Cardiac muscle cell (in vitro differentiated cells and primary cell): Measurements from ENCODE around the gene RBM39. TPM values are rescaled to one million over a fixed set of nuclear protein-coding genes. Genes with fewer than 3 reads are reported as not detected.

Experiments
- DNase-seq, 2 donors: peaks; one replicate each; pipeline versions ENCODE4 v3.0.0 to v3.0.0-alpha.2; 2010 to 2017; ENCODE audit warnings: low read depth in 1 of 2, low spot score in 1 of 2
- H3K27ac ChIP-seq: fragments of 200-600 bp; sonication (generic); 2 replicates; pipeline ENCODE4 v1.5.1; 2016
- H3K27me3 ChIP-seq: fragments of 200-600 bp; sonication (generic); 2 replicates; pipeline ENCODE4 v1.6.0; 2016; ENCODE audit warnings: control low read depth
- H3K36me3 ChIP-seq: fragments of 200-600 bp; sonication (generic); 2 replicates; pipeline ENCODE4 v1.5.1; 2016; ENCODE audit warnings: control low read depth
- H3K4me1 ChIP-seq: fragments of 200-600 bp; sonication (generic); 2 replicates; pipeline ENCODE4 v1.8.1; 2017; ENCODE audit warnings: low read depth, mild to moderate bottlenecking, mixed run types
- H3K4me3 ChIP-seq: fragments of 200-600 bp; sonication (generic); 2 replicates; pipeline ENCODE4 v1.5.1; 2016; ENCODE audit warnings: mild to moderate bottlenecking
- H3K9me3 ChIP-seq: fragments of 200-600 bp; sonication (generic); 2 replicates; pipeline ENCODE4 v1.5.1; 2017; ENCODE audit warnings: low read depth, mild to moderate bottlenecking, control low read depth
- polyA plus RNA-seq: library from polyadenylated mRNA; unstranded; fragments of >200 nt; fragmentation: Nextera tagmentation; extraction: Ambion mirVana; gene quantifications from 2 replicates; pipeline ENCODE4 v1.2.1, GENCODE V29; 2016
- total RNA-seq: library from RNA; depleted of rRNA; stranded (reverse); fragments of >200 nt; gene quantifications from 2 replicates; pipeline ENCODE4 v1.2.3, GENCODE V29; 2016
- TF ChIP-seq, protein P1 (sequence below): IDR thresholded peaks from 2 replicates; pipeline ENCODE4 v1.5.1; 2012; ENCODE audit warnings: low read depth, mild to moderate bottlenecking, low read length

RBM39 gene
- total and polyA plus RNA-seq, 2 experiments from 2014 or later = 202 to 299 TPM

DNA sequence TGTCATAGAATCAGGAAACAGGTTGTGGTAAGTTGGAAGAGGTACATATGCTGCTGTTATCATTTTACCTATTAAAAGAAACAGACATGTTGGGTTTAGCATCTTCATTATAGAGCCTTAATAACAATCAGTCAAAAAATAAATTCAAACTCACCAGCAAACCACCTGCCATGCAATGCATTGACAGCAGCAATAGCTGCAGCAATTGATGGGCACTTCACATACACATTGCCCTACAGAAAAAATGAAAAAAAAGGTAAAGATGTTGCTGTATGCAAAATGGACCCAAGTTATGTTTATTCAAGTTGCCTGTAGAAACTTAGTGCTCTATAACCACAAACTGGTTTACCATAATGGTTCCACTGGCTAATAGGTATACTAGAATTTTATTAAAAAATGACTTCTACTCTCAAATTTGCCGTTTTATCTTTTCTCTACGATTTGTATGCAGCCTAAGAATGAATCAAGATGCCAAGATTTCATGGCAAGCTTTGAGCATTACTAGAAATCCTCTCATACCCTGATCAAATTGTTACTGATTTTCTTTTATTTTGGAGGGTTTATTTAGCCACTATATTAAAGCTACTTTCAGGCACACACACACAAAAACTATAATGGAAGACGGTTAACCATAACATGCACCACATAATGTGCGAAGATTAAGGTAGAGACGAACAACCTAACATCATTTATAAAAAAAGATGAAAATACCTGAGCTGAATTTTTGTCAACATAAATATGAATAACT lies 37.4 kb downstream of the RBM39 start:
- H3K36me3 ChIP-seq = peaks cover 81% of the 10 kb centered on the region

DNA sequence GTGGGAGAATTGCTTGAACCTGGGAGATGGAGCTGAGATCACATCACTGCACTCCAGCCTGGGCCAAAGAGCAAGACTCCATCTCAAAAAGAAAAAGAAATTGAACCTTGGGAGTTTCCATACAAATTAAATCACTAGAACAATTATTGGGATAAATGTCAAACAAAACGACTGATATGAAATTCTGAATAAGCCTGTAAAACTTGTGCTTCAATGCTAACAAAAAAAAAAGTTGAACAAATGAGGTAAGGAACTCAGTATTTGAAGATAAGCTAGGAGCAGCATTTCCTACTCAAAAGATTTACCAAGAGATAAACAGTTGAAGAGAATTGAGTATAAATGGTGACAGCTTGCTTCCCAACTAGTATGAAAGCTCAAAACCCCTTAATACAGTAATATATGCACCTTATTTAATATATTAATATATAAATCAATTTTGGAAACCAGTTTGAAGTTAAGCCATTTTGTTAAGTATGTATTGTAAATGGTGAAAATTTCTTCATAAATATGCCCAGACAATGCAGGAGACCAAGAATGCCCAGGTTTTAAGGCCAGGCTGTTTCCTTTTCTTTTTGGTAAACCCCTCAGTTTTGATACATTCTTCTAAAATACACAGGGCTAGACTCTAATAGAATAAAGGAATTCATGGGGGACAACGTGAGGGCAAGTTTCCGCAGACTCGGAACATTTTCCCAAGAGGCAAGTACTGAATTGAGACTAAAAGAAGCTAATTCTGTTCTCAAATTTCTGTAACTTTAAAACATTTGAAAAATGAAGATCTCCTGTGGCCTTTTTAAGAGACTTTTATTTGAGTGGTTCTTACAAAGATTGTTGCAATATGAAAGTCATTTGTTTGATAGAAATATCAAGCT lies 39.0 kb downstream of the RBM39 start:
- no peak for DNase-seq
- Histone ChIP-seq H3K4me3 (no peak overlapping the region), H3K36me3 (peaks cover 65% of the 10 kb centered on the region), H3K27ac (peak overlapping the region; percentile 52), H3K4me1 (peaks cover 10% of the 10 kb centered on the region), H3K9me3 (no peaks in the 10 kb centered on the region), H3K27me3 (no peaks in the 10 kb centered on the region)
- TF ChIP-seq, protein P1, sequence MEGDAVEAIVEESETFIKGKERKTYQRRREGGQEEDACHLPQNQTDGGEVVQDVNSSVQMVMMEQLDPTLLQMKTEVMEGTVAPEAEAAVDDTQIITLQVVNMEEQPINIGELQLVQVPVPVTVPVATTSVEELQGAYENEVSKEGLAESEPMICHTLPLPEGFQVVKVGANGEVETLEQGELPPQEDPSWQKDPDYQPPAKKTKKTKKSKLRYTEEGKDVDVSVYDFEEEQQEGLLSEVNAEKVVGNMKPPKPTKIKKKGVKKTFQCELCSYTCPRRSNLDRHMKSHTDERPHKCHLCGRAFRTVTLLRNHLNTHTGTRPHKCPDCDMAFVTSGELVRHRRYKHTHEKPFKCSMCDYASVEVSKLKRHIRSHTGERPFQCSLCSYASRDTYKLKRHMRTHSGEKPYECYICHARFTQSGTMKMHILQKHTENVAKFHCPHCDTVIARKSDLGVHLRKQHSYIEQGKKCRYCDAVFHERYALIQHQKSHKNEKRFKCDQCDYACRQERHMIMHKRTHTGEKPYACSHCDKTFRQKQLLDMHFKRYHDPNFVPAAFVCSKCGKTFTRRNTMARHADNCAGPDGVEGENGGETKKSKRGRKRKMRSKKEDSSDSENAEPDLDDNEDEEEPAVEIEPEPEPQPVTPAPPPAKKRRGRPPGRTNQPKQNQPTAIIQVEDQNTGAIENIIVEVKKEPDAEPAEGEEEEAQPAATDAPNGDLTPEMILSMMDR = no peak

More for the DNA sequence above, 37.4 kb downstream of the RBM39 start:
- Histone ChIP-seq H3K27me3 (no peaks in the 10 kb centered on the region), H3K9me3 (no peaks in the 10 kb centered on the region), H3K27ac (no peak overlapping the region), H3K4me3 (no peak overlapping the region), H3K4me1 (peaks cover 7% of the 10 kb centered on the region)
- DNase-seq = no peak
- TF ChIP-seq, protein P1 = no peak

DNA sequence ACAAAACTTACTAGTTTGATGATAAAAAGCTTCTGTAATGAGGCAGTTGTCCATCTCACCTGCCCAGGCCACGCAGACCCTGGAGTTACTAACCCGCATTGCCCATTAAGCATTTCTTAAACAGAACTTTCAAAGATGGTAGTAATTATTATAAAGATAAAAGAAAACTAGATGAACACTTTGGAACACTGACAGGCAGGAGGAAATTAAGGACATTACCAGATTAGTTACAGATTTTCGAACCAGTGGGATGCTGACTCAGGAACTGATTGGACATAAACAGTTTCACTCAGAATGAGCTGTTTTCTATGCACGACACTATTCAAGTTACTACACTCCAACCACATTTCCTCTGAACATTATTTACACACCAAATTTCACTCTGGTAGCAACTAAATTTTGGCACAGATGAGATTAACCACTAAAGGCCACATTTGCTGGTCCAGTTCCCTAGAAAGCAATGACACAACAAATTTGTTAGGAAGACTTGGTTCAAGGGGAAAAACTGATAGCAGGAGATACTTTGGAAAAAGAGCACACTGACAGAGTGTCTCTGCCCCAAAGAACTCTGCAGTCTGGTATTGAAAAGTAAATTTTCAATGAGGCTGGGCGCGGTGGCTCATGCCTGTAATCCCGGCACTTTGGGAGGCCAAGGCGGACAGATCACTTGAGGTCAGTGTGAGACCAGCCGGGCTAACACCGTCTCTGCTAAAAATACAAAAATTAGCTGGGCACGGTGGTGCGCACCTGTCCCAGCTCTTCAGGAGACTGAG lies 39.8 kb downstream of the RBM39 start:
- Histone ChIP-seq H3K36me3 (peaks cover 58% of the 10 kb centered on the region), H3K27ac (peak overlapping the region; percentile 52), H3K9me3 (no peaks in the 10 kb centered on the region), H3K4me1 (peaks cover 13% of the 10 kb centered on the region), H3K27me3 (no peaks in the 10 kb centered on the region), H3K4me3 (no peak overlapping the region)
- TF ChIP-seq, protein P1 = no peak
- no peak for DNase-seq

DNA sequence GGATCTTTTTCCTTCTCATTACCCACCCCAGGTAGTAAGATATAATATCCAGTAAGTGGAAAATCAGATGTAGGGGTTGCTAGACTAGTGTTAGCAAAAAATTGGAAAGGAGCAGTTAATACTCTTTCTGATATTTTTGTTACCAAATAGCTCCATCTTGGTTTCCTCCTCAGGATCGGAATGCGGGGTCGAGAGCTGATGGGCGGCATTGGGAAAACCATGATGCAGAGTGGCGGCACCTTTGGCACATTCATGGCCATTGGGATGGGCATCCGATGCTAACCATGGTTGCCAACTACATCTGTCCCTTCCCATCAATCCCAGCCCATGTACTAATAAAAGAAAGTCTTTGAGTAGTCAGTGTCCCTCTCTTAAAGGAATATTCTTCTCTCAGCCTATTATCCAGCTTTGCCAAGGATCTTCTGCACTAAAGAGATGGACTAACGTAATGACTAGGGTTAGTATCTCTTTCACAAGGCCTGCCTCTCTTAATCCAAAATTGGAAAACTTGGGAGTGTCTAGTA lies 41.4 kb downstream of the RBM39 start:
- Histone ChIP-seq H3K36me3 (peaks cover 44% of the 10 kb centered on the region), H3K27me3 (no peaks in the 10 kb centered on the region), H3K9me3 (no peaks in the 10 kb centered on the region), H3K4me1 (peaks cover 13% of the 10 kb centered on the region), H3K27ac (peak overlapping the region; percentile 92), H3K4me3 (no peak overlapping the region)
- TF ChIP-seq, protein P1 = no peak
- no peak for DNase-seq
